ENCODE results near the gene RNF112.

GRCh38 chr17:19369846-19370492, 41.1 kb upstream of the RNF112 start:
- TF ChIP-seq CTCF (IDR thresholded peaks at IDR 0.05) (no peak), EP300 (IDR thresholded peaks at IDR 0.05) (no peak)
